Keratinocyte (primary cell): ENCODE measurements around the gene ACAN. TPM values are rescaled to one million over a fixed set of nuclear protein-coding genes. Genes with fewer than 3 reads are reported as not detected.

Experiments
- DNase-seq: peaks from one replicate; pipeline ENCODE4 v3.0.0-alpha.2; 2011; ENCODE audit warnings: low read depth, missing footprints, low spot score
- FAIRE-seq: peaks from 2 replicates; lab custom pipeline; 2011; peaks lifted over from hg19 to GRCh38; lab: Jason Lieb, UNC
- H2AFZ ChIP-seq: 2 replicates; pipeline ENCODE4 v1.6.0; 2012; ENCODE audit warnings: low read length, control low read depth, inconsistent platforms; ENCODE audit not compliant: control insufficient read depth
- H3K27ac ChIP-seq: 2 replicates; pipeline ENCODE4 v1.5.1; 2011; ENCODE audit warnings: low read length; ENCODE audit not compliant: control insufficient read depth, insufficient read depth
- H3K27me3 ChIP-seq: 3 replicates; pipeline ENCODE4 v1.6.0; 2011; ENCODE audit warnings: low read length; ENCODE audit not compliant: control insufficient read depth, insufficient read depth; ENCODE audit errors: extremely low read depth
- H3K36me3 ChIP-seq, 2 experiments: 2 replicates in 1 of 2; 3 replicates in 1 of 2; pipeline ENCODE4 v1.5.1; 2011; ENCODE audit warnings: low read length in 2 of 2, mild to moderate bottlenecking in 1 of 2; ENCODE audit not compliant: control insufficient read depth in 2 of 2, insufficient read depth in 2 of 2; ENCODE audit errors: extremely low read depth in 1 of 2
- H3K4me1 ChIP-seq: 3 replicates; pipeline ENCODE4 v1.5.1; 2011; ENCODE audit warnings: low read length; ENCODE audit not compliant: control insufficient read depth, insufficient read depth; ENCODE audit errors: extremely low read depth
- H3K4me2 ChIP-seq: 3 replicates; pipeline ENCODE4 v1.6.0; 2011; ENCODE audit warnings: low read depth, low read length; ENCODE audit not compliant: control insufficient read depth, insufficient read depth; ENCODE audit errors: extremely low read depth
- H3K4me3 ChIP-seq, 3 experiments: fragments of 200-600 bp in 1 of 3; sonication (generic) in 1 of 3; 2 replicates in 2 of 3; 3 replicates in 1 of 3; pipeline ENCODE4 v1.5.1; 2011 to 2016; ENCODE audit warnings: low read length in 3 of 3, mild to moderate bottlenecking in 3 of 3, control low read depth in 2 of 3, inconsistent platforms in 1 of 3, low read depth in 1 of 3, mixed read lengths in 1 of 3, mixed run types in 1 of 3, moderate library complexity in 1 of 3; ENCODE audit not compliant: control insufficient read depth in 2 of 3, insufficient read depth in 2 of 3; ENCODE audit errors: extremely low read depth in 1 of 3
- H3K79me2 ChIP-seq: 2 replicates; pipeline ENCODE4 v1.6.0; 2012; ENCODE audit warnings: low read length; ENCODE audit not compliant: control insufficient read depth, insufficient read depth
- H3K9ac ChIP-seq: 3 replicates; pipeline ENCODE4 v1.6.0; 2011; ENCODE audit warnings: low read length; ENCODE audit not compliant: control insufficient read depth, insufficient read depth; ENCODE audit errors: extremely low read depth
- H3K9me1 ChIP-seq: 3 replicates; pipeline ENCODE4 v1.6.0; 2011; ENCODE audit warnings: low read length; ENCODE audit not compliant: control insufficient read depth, insufficient read depth; ENCODE audit errors: extremely low read depth
- H3K9me3 ChIP-seq: 2 replicates; pipeline ENCODE4 v1.5.1; 2012; ENCODE audit warnings: low read depth, low read length; ENCODE audit not compliant: control insufficient read depth
- H4K20me1 ChIP-seq: 3 replicates; pipeline ENCODE4 v1.6.0; 2011; ENCODE audit warnings: low read length; ENCODE audit not compliant: control insufficient read depth, insufficient read depth; ENCODE audit errors: extremely low read depth
- EZH2 ChIP-seq: IDR thresholded peaks from one replicate; pipeline ENCODE4 v1.6.1; 2012; ENCODE audit warnings: inconsistent platforms, mild to moderate bottlenecking, low read length, moderate library complexity
- dilution Hi-C: fragments of 300-500 bp; cut with MboI; formaldehyde crosslinking; loops from one replicate; pipeline ENCODE4 v1.7.0; 2020; ENCODE audit warnings: low sequenced_read_pairs; ENCODE audit not compliant: extremely low pct_ligation_motif_present
- polyA plus RNA-seq, 5 experiments: library from polyadenylated mRNA; depleted of rRNA in 3 of 5; stranded (reverse) in 3 of 5; stranded (forward) in 1 of 5; unstranded in 1 of 5; fragments of >200 nt; gene quantifications; 1 replicate in 1 of 5; 2 replicates in 3 of 5; 3 replicates in 1 of 5; pipeline versions ENCODE4 v1.2.1 to v1.2.3, GENCODE V29; 2011 to 2012; ENCODE audit warnings: missing spikeins in 2 of 5, low read depth in 1 of 5, low replicate concordance in 1 of 5
- TF ChIP-seq, protein P1 (sequence below), 3 experiments: IDR thresholded peaks in 1 of 3; conservative IDR thresholded peaks in 1 of 3; optimal IDR thresholded peaks in 1 of 3; 2 replicates in 2 of 3; 3 replicates in 1 of 3; pipeline versions ENCODE3 to v1.5.1; 2011; ENCODE audit warnings: low read length in 3 of 3, mild to moderate bottlenecking in 3 of 3, moderate library complexity in 2 of 3, control low read depth in 1 of 3, inconsistent platforms in 1 of 3; ENCODE audit not compliant: insufficient read depth in 2 of 3; ENCODE audit errors: extremely low read depth in 1 of 3

ACAN gene
- polyA plus RNA-seq, 1 donor (not counting 4 experiments of a cell fraction or from before 2014, with no cell fraction given): not detected

DNA sequence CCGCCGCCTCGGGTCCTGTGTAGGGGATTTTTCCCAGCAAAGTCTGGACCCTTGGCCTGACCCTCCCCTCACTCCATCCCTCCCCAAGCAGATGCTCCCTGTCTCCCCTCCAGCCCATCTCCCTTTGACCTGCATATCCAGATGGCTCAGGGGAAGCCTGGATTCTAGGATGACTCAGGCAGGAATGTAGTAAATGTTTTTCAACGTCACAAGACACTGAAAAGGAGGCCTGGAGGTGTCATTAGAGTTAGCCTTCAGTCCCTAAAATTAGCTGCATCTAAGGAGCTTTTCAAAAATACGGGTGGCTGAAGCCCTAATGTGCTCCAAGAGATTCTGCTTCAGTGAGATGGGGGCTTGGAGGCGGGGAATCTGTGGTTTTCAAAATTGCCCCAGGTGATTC, 7.2 kb downstream of the ACAN start:
- Histone ChIP-seq H3K36me3 (no peaks in the 10 kb centered on the region), H3K4me1 (no peaks in the 10 kb centered on the region), H4K20me1 (no peaks in the 10 kb centered on the region), H3K4me3 (no peak overlapping the region), H3K27ac (no peak overlapping the region), H3K9ac (no peak overlapping the region), H3K4me2 (no peak overlapping the region), H3K79me2 (no peaks in the 10 kb centered on the region), H3K9me1 (no peaks in the 10 kb centered on the region), H3K9me3 (no peaks in the 10 kb centered on the region), H2AFZ (no peak overlapping the region), H3K27me3 (peaks cover 8% of the 10 kb centered on the region)
- TF ChIP-seq, protein P1, sequence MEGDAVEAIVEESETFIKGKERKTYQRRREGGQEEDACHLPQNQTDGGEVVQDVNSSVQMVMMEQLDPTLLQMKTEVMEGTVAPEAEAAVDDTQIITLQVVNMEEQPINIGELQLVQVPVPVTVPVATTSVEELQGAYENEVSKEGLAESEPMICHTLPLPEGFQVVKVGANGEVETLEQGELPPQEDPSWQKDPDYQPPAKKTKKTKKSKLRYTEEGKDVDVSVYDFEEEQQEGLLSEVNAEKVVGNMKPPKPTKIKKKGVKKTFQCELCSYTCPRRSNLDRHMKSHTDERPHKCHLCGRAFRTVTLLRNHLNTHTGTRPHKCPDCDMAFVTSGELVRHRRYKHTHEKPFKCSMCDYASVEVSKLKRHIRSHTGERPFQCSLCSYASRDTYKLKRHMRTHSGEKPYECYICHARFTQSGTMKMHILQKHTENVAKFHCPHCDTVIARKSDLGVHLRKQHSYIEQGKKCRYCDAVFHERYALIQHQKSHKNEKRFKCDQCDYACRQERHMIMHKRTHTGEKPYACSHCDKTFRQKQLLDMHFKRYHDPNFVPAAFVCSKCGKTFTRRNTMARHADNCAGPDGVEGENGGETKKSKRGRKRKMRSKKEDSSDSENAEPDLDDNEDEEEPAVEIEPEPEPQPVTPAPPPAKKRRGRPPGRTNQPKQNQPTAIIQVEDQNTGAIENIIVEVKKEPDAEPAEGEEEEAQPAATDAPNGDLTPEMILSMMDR (optimal IDR thresholded peaks at IDR 0.05 in 1 of 3, IDR thresholded peaks at IDR 0.05 in 1 of 3, conservative IDR thresholded peaks at IDR 0.05 in 1 of 3; ENCODE audit: extremely low read depth in 1 of 3, insufficient read depth in 2 of 3, low read length in 3 of 3): no peak
- TF ChIP-seq EZH2: no peak
- FAIRE-seq (no peak), DNase-seq (no peak)
- dilution Hi-C loops: no loop called here

DNA sequence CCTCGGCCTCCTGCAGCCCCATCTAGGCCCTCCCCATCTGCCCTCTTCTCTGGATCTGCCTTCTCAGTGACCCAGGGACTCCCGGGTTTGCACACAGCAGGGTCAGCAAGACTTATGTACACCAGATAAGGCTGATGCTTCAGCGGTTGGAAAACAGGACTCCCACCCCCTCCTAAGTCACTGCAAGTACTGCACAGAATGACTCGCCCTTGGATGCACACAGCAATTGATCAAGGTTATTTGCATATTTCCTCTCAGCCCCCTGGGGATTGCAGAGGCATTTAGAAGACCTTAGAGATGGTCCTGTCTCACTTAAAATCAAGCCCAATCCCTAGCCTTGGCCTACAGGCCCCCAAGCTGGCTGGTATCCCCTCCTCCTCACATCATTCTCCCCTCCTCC, 8.9 kb downstream of the ACAN start:
- Histone ChIP-seq H3K36me3 (no peaks in the 10 kb centered on the region), H3K9ac (no peak overlapping the region), H2AFZ (no peak overlapping the region), H3K9me1 (no peaks in the 10 kb centered on the region), H4K20me1 (no peaks in the 10 kb centered on the region), H3K27me3 (peaks cover 3% of the 10 kb centered on the region), H3K79me2 (no peaks in the 10 kb centered on the region), H3K9me3 (no peaks in the 10 kb centered on the region), H3K4me1 (no peaks in the 10 kb centered on the region), H3K4me2 (no peak overlapping the region), H3K4me3 (no peak overlapping the region), H3K27ac (no peak overlapping the region)
- no peak for FAIRE-seq
- no peak for DNase-seq
- dilution Hi-C loops: no loop called here
- TF ChIP-seq EZH2: no peak
- TF ChIP-seq, protein P1 (optimal IDR thresholded peaks at IDR 0.05 in 1 of 3, IDR thresholded peaks at IDR 0.05 in 1 of 3, conservative IDR thresholded peaks at IDR 0.05 in 1 of 3; ENCODE audit: extremely low read depth in 1 of 3, insufficient read depth in 2 of 3, low read length in 3 of 3): no peak
